ENCODE results near the gene RPL31.

GRCh38 chr2:100981011-100981410, 21.1 kb upstream of the RPL31 start:
- TF ChIP-seq CTCF (IDR thresholded peaks at IDR 0.05; ENCODE audit: insufficient read depth, low read length, poor library complexity, severe bottlenecking) (no peak), EZH2phosphoT487 (conservative IDR thresholded peaks at IDR 0.05; ENCODE audit: low read length) (no peak)

Measured in SU-DHL-6 (cell line).